HEK293 (cell line): ENCODE results near the gene NCKAP5L.

Experiments used
- CTCF ChIA-PET: fragments of 350-600 bp; formaldehyde crosslinking; extraction: SDS; loops from one replicate; lab custom pipeline; 2021; ENCODE audit warnings: antibody characterized with exemption; lab: Yijun Ruan, JAX
- POLR2A ChIA-PET: fragments of 300-600 bp; formaldehyde crosslinking; extraction: SDS; loops from one replicate; lab custom pipeline; 2020; ENCODE audit warnings: antibody characterized with exemption, inconsistent platforms; lab: Yijun Ruan, JAX
- H3K27ac ChIP-seq: fragments of 200-500 bp; sonication (Bioruptor generic); 2 replicates; pipeline ENCODE4 v1.5.1; 2014; ENCODE audit warnings: low read depth, low read length, control low read depth, inconsistent platforms; ENCODE audit errors: extremely low read depth
- H3K36me3 ChIP-seq, 2 experiments: fragments of 200-500 bp in 1 of 2; sonication (Bioruptor generic) in 1 of 2; 1 replicate in 1 of 2; 2 replicates in 1 of 2; pipeline ENCODE4 v1.5.1; 2014 to 2017; ENCODE audit warnings: inconsistent platforms in 2 of 2, low read length in 2 of 2; ENCODE audit not compliant: control insufficient read depth in 2 of 2, insufficient read depth in 1 of 2
- H3K4me1 ChIP-seq: fragments of 200-500 bp; sonication (Bioruptor generic); 2 replicates; pipeline ENCODE4 v1.5.1; 2014; ENCODE audit warnings: mild to moderate bottlenecking, low read length, inconsistent platforms; ENCODE audit not compliant: control insufficient read depth, insufficient read depth
- H3K4me3 ChIP-seq: 2 replicates; pipeline ENCODE4 v1.5.1; 2011; ENCODE audit warnings: low read depth, mild to moderate bottlenecking, control low read depth, low read length, moderate library complexity
- H3K9me3 ChIP-seq: fragments of 200-500 bp; sonication (Bioruptor generic); 2 replicates; pipeline ENCODE4 v1.5.1; 2014; ENCODE audit warnings: low read depth, low read length, inconsistent platforms; ENCODE audit not compliant: control insufficient read depth, insufficient read depth
- KLF1 ChIP-seq: fragments of 450-650 bp; formaldehyde crosslinking; IDR thresholded peaks from 2 replicates; pipeline ENCODE4 v1.5.1; 2016; ENCODE audit warnings: missing biosample characterization, missing genetic modification characterization
- KLF17 ChIP-seq: fragments of 450-650 bp; formaldehyde crosslinking; IDR thresholded peaks from 2 replicates; pipeline ENCODE4 v1.5.1; 2016; ENCODE audit warnings: missing biosample characterization, missing genetic modification characterization
- ZBTB7A ChIP-seq: fragments of 450-650 bp; formaldehyde crosslinking; IDR thresholded peaks from 2 replicates; pipeline ENCODE4 v1.5.1; 2016; ENCODE audit warnings: low read depth, missing biosample characterization, missing genetic modification characterization
- ZNF18 ChIP-seq: fragments of 450-650 bp; formaldehyde crosslinking; IDR thresholded peaks from 2 replicates; pipeline ENCODE4 v1.5.1; 2016; ENCODE audit warnings: missing biosample characterization, missing genetic modification characterization
- ZNF184 ChIP-seq: fragments of 450-650 bp; IDR thresholded peaks from 2 replicates; pipeline ENCODE4 v1.5.1; 2018; ENCODE audit warnings: missing biosample characterization, mild to moderate bottlenecking, missing genetic modification characterization
- ZNF221 ChIP-seq: fragments of 450-650 bp; formaldehyde crosslinking; IDR thresholded peaks from 2 replicates; pipeline ENCODE4 v1.5.1; 2017; ENCODE audit warnings: missing biosample characterization, missing genetic modification characterization, borderline replicate concordance
- ZNF341 ChIP-seq: fragments of 450-650 bp; formaldehyde crosslinking; IDR thresholded peaks from 2 replicates; pipeline ENCODE4; 2016; ENCODE audit warnings: low read depth, missing biosample characterization, missing genetic modification characterization
- ZNF404 ChIP-seq: fragments of 450-650 bp; formaldehyde crosslinking; IDR thresholded peaks from 2 replicates; pipeline ENCODE4 v1.5.1; 2017; ENCODE audit warnings: missing biosample characterization, missing genetic modification characterization
- ZNF426 ChIP-seq: fragments of 450-650 bp; formaldehyde crosslinking; IDR thresholded peaks from 2 replicates; pipeline ENCODE4 v1.5.1; 2017; ENCODE audit warnings: missing biosample characterization, missing genetic modification characterization, mild to moderate bottlenecking, inconsistent platforms, moderate library complexity
- ZNF449 ChIP-seq: fragments of 450-650 bp; formaldehyde crosslinking; IDR thresholded peaks from 2 replicates; pipeline ENCODE4 v1.5.1; 2017; ENCODE audit warnings: missing biosample characterization, mild to moderate bottlenecking, missing genetic modification characterization, moderate library complexity
- ZNF514 ChIP-seq: fragments of 450-650 bp; formaldehyde crosslinking; IDR thresholded peaks from 2 replicates; pipeline ENCODE4 v1.5.1; 2016; ENCODE audit warnings: missing biosample characterization, missing genetic modification characterization
- ZNF555 ChIP-seq: fragments of 450-650 bp; formaldehyde crosslinking; conservative IDR thresholded peaks from 2 replicates; pipeline ENCODE4 v1.5.1; 2017; ENCODE audit warnings: missing biosample characterization, mild to moderate bottlenecking, missing genetic modification characterization, inconsistent platforms
- ZNF561 ChIP-seq: fragments of 450-650 bp; IDR thresholded peaks from 2 replicates; pipeline ENCODE4 v1.5.1; 2018; ENCODE audit warnings: missing biosample characterization, missing genetic modification characterization, borderline replicate concordance
- ZNF571 ChIP-seq: fragments of 450-650 bp; formaldehyde crosslinking; IDR thresholded peaks from 2 replicates; pipeline ENCODE4 v1.5.0; 2017; ENCODE audit warnings: missing biosample characterization, missing genetic modification characterization
- ZNF596 ChIP-seq: fragments of 450-650 bp; IDR thresholded peaks from 2 replicates; pipeline ENCODE4 v1.5.0; 2018; ENCODE audit warnings: missing biosample characterization, mild to moderate bottlenecking, missing genetic modification characterization, moderate library complexity
- ZNF621 ChIP-seq: fragments of 450-650 bp; formaldehyde crosslinking; IDR thresholded peaks from 2 replicates; pipeline ENCODE4 v1.5.1; 2017; ENCODE audit warnings: missing biosample characterization, missing genetic modification characterization
- ZNF639 ChIP-seq: fragments of 450-650 bp; formaldehyde crosslinking; IDR thresholded peaks from 2 replicates; pipeline ENCODE4 v1.5.1; 2016; ENCODE audit warnings: missing biosample characterization, missing genetic modification characterization
- ZNF664 ChIP-seq: fragments of 450-650 bp; formaldehyde crosslinking; IDR thresholded peaks from 2 replicates; pipeline ENCODE4 v1.5.1; 2016; ENCODE audit warnings: missing biosample characterization, missing genetic modification characterization
- ZNF692 ChIP-seq: fragments of 450-650 bp; formaldehyde crosslinking; IDR thresholded peaks from 2 replicates; pipeline ENCODE4 v1.5.1; 2016; ENCODE audit warnings: missing biosample characterization, missing genetic modification characterization
- ZSCAN4 ChIP-seq: fragments of 450-650 bp; formaldehyde crosslinking; IDR thresholded peaks from 2 replicates; pipeline ENCODE4 v1.5.1; 2017; ENCODE audit warnings: missing biosample characterization, missing genetic modification characterization

The NCKAP5L gene

GRCh38 chr12:49803693-49804450 is 24.3 kb downstream of the NCKAP5L start (continued):
- TF ChIP-seq ZNF184 (tag by site-specific recombination) = no peak
- no peak for TF ChIP-seq ZNF596 (tag by site-specific recombination)

- peaks cover 0 to 93% of the 10 kb centered on the region in 2 experiments; a peak in 2 of 3 replicates for H3K36me3 ChIP-seq
- H3K27ac ChIP-seq = peak overlapping the region; percentile 22; the same call in 1 of the 2 replicates
- no peak for TF ChIP-seq ZNF664 (tag by site-specific recombination)
- TF ChIP-seq KLF1 (tag by site-specific recombination) = peak; percentile 76
- TF ChIP-seq ZSCAN4 = no peak
- TF ChIP-seq ZNF341 = 0 out of 2 replicates have a peak, but pooled peaks have one; percentile 24
- TF ChIP-seq KLF17 (tag by site-specific recombination) = 0 out of 2 replicates have a peak, but pooled peaks have one; percentile 43
- TF ChIP-seq, all 188 proteins: peak for 3
- no peaks in the 10 kb centered on the region for H3K4me1 ChIP-seq
- H3K9me3 ChIP-seq = no peaks in the 10 kb centered on the region
- ChIA-PET CTCF (interaction anchor here (0.5 to 0.7 kb wide), 3 partner anchors 19 to 180 kb away, joined by 3 read pairs; no protein-coding TSS in a partner anchor), POLR2A (no interaction called here)
- H3K4me3 ChIP-seq = no peak overlapping the region
These were observed 26.8 kb downstream of the NCKAP5L start for GRCh38 chr12:49801141-49802063.

- CTCF ChIA-PET = interaction anchor here (0.5 to 0.8 kb wide), 5 partner anchors 10 to 39 kb away, joined by 3 to 7 read pairs (median 3); no protein-coding TSS in a partner anchor
- H3K27ac ChIP-seq = no peak overlapping the region
- H3K36me3 ChIP-seq = peaks cover 0 to 91% of the 10 kb centered on the region in 2 experiments; a peak in 2 of 3 replicates
- H3K9me3 ChIP-seq = no peaks in the 10 kb centered on the region
- POLR2A ChIA-PET = no interaction called here
- H3K4me1 ChIP-seq = no peaks in the 10 kb centered on the region
- H3K4me3 ChIP-seq = no peak overlapping the region
- no peak for TF ChIP-seq ZNF561 (tag by site-specific recombination)
- no peak for TF ChIP-seq ZNF449 (tag by site-specific recombination)
- no peak for TF ChIP-seq ZNF404 (tag by site-specific recombination)
- TF ChIP-seq ZNF639 (tag by site-specific recombination) = no peak
- TF ChIP-seq ZNF571 (tag by site-specific recombination) = no peak
- TF ChIP-seq ZNF18 (tag by site-specific recombination) = no peak
- TF ChIP-seq ZNF621 (tag by site-specific recombination) = no peak
- TF ChIP-seq ZNF555 = no peak
- no peak for TF ChIP-seq ZNF426
- TF ChIP-seq ZNF221 = no peak
- TF ChIP-seq ZNF514 (tag by site-specific recombination) = no peak
- TF ChIP-seq KLF1 (tag by site-specific recombination) = no peak
- TF ChIP-seq ZBTB7A (tag by site-specific recombination) = no peak
- no peak for TF ChIP-seq ZNF692
These were observed 27.6 kb downstream of the NCKAP5L start for GRCh38 chr12:49800421-49801140.
